Measurements from ENCODE around the gene SLAMF6.

GRCh38 chr1:160466961-160467360 is 56.1 kb downstream of the SLAMF6 start:
- TF ChIP-seq, protein P1, sequence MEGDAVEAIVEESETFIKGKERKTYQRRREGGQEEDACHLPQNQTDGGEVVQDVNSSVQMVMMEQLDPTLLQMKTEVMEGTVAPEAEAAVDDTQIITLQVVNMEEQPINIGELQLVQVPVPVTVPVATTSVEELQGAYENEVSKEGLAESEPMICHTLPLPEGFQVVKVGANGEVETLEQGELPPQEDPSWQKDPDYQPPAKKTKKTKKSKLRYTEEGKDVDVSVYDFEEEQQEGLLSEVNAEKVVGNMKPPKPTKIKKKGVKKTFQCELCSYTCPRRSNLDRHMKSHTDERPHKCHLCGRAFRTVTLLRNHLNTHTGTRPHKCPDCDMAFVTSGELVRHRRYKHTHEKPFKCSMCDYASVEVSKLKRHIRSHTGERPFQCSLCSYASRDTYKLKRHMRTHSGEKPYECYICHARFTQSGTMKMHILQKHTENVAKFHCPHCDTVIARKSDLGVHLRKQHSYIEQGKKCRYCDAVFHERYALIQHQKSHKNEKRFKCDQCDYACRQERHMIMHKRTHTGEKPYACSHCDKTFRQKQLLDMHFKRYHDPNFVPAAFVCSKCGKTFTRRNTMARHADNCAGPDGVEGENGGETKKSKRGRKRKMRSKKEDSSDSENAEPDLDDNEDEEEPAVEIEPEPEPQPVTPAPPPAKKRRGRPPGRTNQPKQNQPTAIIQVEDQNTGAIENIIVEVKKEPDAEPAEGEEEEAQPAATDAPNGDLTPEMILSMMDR (conservative IDR thresholded peaks at IDR 0.05 in 1 of 2, IDR thresholded peaks at IDR 0.05 in 1 of 2; ENCODE audit: low read depth in 1 of 2, low read length in 2 of 2) = no peak
- no peak for TF ChIP-seq EZH2 (IDR thresholded peaks at IDR 0.05; ENCODE audit: low read length, missing control alignments)
